Lung (tissue), 16 donors: Measurements from ENCODE around the gene TCEAL2. TPM values are rescaled to one million over a fixed set of nuclear protein-coding genes. Genes with fewer than 3 reads are reported as not detected.
"Not testable (repeated sequence)": the region's sequence is repeated elsewhere in the genome, so short reads cannot be mapped to it uniquely, and the experiment has no call there.

ENCODE experiments used
- ATAC-seq: fragments of 200-7000 bp; cut with Tn5 transposase; one replicate; pipeline ENCODE4 v1.9.1; 2020; ENCODE audit warnings: moderate number of reproducible peaks; ENCODE audit not compliant: insufficient read depth, low FRiP score
- DNase-seq, 3 donors: peaks; one replicate each; pipeline ENCODE4 v3.0.0-alpha.2; 2013 to 2017
- H3K27ac ChIP-seq, 2 donors: one replicate each; pipeline ENCODE4 v1.5.1; 2013; ENCODE audit warnings: mild to moderate bottlenecking in 2 of 2, moderate library complexity in 2 of 2, control low read depth in 1 of 2, inconsistent platforms in 1 of 2, low read depth in 1 of 2, low read length in 1 of 2
- H3K27me3 ChIP-seq, 3 donors: one replicate each; pipeline ENCODE4 v1.5.1; 2013; ENCODE audit warnings: low read length in 2 of 3; ENCODE audit not compliant: control insufficient read depth in 3 of 3, insufficient read depth in 3 of 3
- H3K36me3 ChIP-seq, 4 donors: one replicate each; pipeline ENCODE4 v1.5.1; 2013; ENCODE audit warnings: low read length in 4 of 4, mild to moderate bottlenecking in 1 of 4, moderate library complexity in 1 of 4; ENCODE audit not compliant: control insufficient read depth in 4 of 4, insufficient read depth in 4 of 4
- H3K4me1 ChIP-seq, 5 donors: one replicate each; pipeline ENCODE4 v1.5.1; 2013; ENCODE audit warnings: low read length in 5 of 5, mild to moderate bottlenecking in 2 of 5, moderate library complexity in 1 of 5; ENCODE audit not compliant: control insufficient read depth in 5 of 5, insufficient read depth in 5 of 5
- H3K4me3 ChIP-seq: one replicate; pipeline ENCODE4 v1.5.1; 2013; ENCODE audit warnings: mild to moderate bottlenecking, control low read depth, moderate library complexity
- H3K9ac ChIP-seq, 2 donors: one replicate each; pipeline ENCODE4 v1.5.1; 2013; ENCODE audit warnings: low read length in 2 of 2, control low read depth in 1 of 2; ENCODE audit not compliant: insufficient read depth in 1 of 2
- H3K9me3 ChIP-seq, 4 donors: one replicate each; pipeline ENCODE4 v1.5.1; 2013; ENCODE audit warnings: low read length in 3 of 4, mild to moderate bottlenecking in 1 of 4, moderate library complexity in 1 of 4; ENCODE audit not compliant: control insufficient read depth in 4 of 4, insufficient read depth in 3 of 4
- CTCF ChIP-seq: IDR thresholded peaks from 2 replicates; pipeline ENCODE4 v1.5.1; 2012; ENCODE audit warnings: mild to moderate bottlenecking; ENCODE audit errors: control extremely low read depth, extremely low read depth
- WGBS, 2 donors: extraction: QIAGEN DNeasy Blood & Tissue Kit; methylation state at CpG; one replicate each; pipeline ENCODE4 v1.1.7; 2013; 5-methylcytosine and 5-hydroxymethylcytosine counted together
- long read RNA-seq, 5 donors: transcript quantifications; one replicate each; lab custom pipeline, GENCODE V29; 2026
- polyA plus RNA-seq, 2 donors: library from polyadenylated mRNA; stranded (reverse); fragments of 200-250 nt; gene quantifications; one replicate each; pipeline ENCODE4 v1.2.1, GENCODE V29; 2013
- total RNA-seq, 2 donors: library from RNA; depleted of rRNA in 1 of 2; stranded (reverse); fragments of >200 nt in 1 of 2; gene quantifications; one replicate each; pipeline ENCODE4 v1.2.1, GENCODE V29; 2014 to 2021
- donor health status: control.
- donor health status: control.
- donor health status: Bipolar disorder and iron deficiency.
- donor health status: healthy.
- donor health status: DM: yes; HTN: yes; CAD: no.

TCEAL2 gene
- 1 to 10 TPM in 1 of 2 donors, not detected in 1; 4.3 TPM for total RNA-seq
- polyA plus RNA-seq: 1 to 10 TPM; 2.2 to 7.6 TPM
- long read RNA-seq, donor 1, partial matches to known transcripts: 0 of 2 reads
- long read RNA-seq, donor 1, other reads (novel, unspliced or antisense): 0 of 2 reads
- long read RNA-seq, donor 2: 0 reads
- long read RNA-seq, donor 3, partial matches to known transcripts: 0 of 1 reads
- long read RNA-seq, donor 3, other reads (novel, unspliced or antisense): 0 of 1 reads
- long read RNA-seq, donor 4: 0 reads
- long read RNA-seq, donor 5: 0 reads

GRCh38 chrX:102125436-102125835 lies at the start of gene TCEAL2:
TSS of gene TCEAL2 (plus strand) at chrX:102125679. CDS start at chrX:102126831, 1,152 bp downstream.
- not testable (repeated sequence) for H3K4me3 ChIP-seq, H3K27ac ChIP-seq, H3K36me3 ChIP-seq, H3K9me3 ChIP-seq, H3K9ac ChIP-seq, H3K4me1 ChIP-seq
- WGBS, 2 donors: 0 to 22% methylated on average over 10 to 33 of the region's 38 CpGs
- peaks cover 5 to 44% (median 25%) of the 10 kb centered on the region in 3 donors for H3K27me3 ChIP-seq
- peak; percentile 0 to 18 (median 4) for DNase-seq
- peak; percentile 68 for ATAC-seq

- no peaks in the 10 kb centered on the region for H3K4me1 ChIP-seq
- H3K36me3 ChIP-seq: no peaks in the 10 kb centered on the region
- H3K4me3 ChIP-seq: no peak overlapping the region
- DNase-seq: no peak
- no peaks in the 10 kb centered on the region for H3K9me3 ChIP-seq
- 50 to 82% methylated on average over 1 of the region's 1 CpG for WGBS, 2 donors
- TF ChIP-seq CTCF: no peak
- no peak overlapping the region for H3K9ac ChIP-seq
- no peak for ATAC-seq
- no peak overlapping the region for H3K27ac ChIP-seq
- peaks cover 0 to 31% (median 3%) of the 10 kb centered on the region in 3 donors for H3K27me3 ChIP-seq
Observed at GRCh38 chrX:102077426-102077825, 48.1 kb upstream of the TCEAL2 start.

- Histone ChIP-seq H3K9ac (no peak overlapping the region), H3K36me3 (no peaks in the 10 kb centered on the region), H3K27me3 (peaks cover 0 to 7% (median 0%) of the 10 kb centered on the region in 3 donors), H3K4me3 (no peak overlapping the region), H3K27ac (no peak overlapping the region), H3K9me3 (no peaks in the 10 kb centered on the region), H3K4me1 (no peaks in the 10 kb centered on the region)
- WGBS, 2 donors: 39 to 42% methylated on average over 4 to 5 of the region's 5 CpGs
- no peak for DNase-seq
- TF ChIP-seq CTCF: no peak
- no peak for ATAC-seq
Observed at GRCh38 chrX:102085706-102086105, 39.8 kb upstream of the TCEAL2 start.

- ATAC-seq (no peak), DNase-seq (no peak)
- Histone ChIP-seq H3K4me3 (no peak overlapping the region), H3K27ac (no peak overlapping the region), H3K9ac (no peak overlapping the region), H3K27me3 (peaks cover 0 to 3% (median 0%) of the 10 kb centered on the region in 3 donors), H3K4me1 (no peaks in the 10 kb centered on the region), H3K36me3 (no peaks in the 10 kb centered on the region), H3K9me3 (peaks cover 0 to 7% (median 0%) of the 10 kb centered on the region in 4 donors)
- WGBS, 2 donors: 58 to 89% methylated on average over 3 to 4 of the region's 4 CpGs
- TF ChIP-seq CTCF: no peak
Observed at GRCh38 chrX:102113367-102113766, 12.1 kb upstream of the TCEAL2 start.
